HepG2 (cell line): Measurements from ENCODE around the gene CSNK2A2.

Experiments used
- ERF ChIP-seq: IDR thresholded peaks from 2 replicates; pipeline ENCODE4 v1.6.1; 2018; ENCODE audit warnings: missing biosample characterization, missing genetic modification reagents
- FOXM1 ChIP-seq: sonication (generic); formaldehyde crosslinking; IDR thresholded peaks from 2 replicates; pipeline ENCODE4 v1.5.0; 2020; ENCODE audit warnings: missing genetic modification reagents

GRCh38 chr16:58124601-58124915, 73.3 kb downstream of the CSNK2A2 start:
- TF ChIP-seq FOXM1 (CRISPR knock-in tag): no peak
- no peak for TF ChIP-seq ERF (CRISPR knock-in tag)
